C4-2B (cell line): ENCODE measurements around the gene TNNC2.
A peak's percentile ranks its signal among the peaks of the same experiment; 100 is the strongest.

Experiments
- H3K27ac ChIP-seq: fragments of 450-650 bp; 2 replicates; pipeline ENCODE4 v1.5.1; 2017
- CTCF ChIP-seq: fragments of 450-650 bp; conservative IDR thresholded peaks from 2 replicates; pipeline ENCODE4 v1.5.1; 2017; ENCODE audit warnings: mild to moderate bottlenecking
- ZFX ChIP-seq: fragments of 450-650 bp; IDR thresholded peaks from 2 replicates; pipeline ENCODE4 v1.6.1; 2017

TNNC2 gene

DNA sequence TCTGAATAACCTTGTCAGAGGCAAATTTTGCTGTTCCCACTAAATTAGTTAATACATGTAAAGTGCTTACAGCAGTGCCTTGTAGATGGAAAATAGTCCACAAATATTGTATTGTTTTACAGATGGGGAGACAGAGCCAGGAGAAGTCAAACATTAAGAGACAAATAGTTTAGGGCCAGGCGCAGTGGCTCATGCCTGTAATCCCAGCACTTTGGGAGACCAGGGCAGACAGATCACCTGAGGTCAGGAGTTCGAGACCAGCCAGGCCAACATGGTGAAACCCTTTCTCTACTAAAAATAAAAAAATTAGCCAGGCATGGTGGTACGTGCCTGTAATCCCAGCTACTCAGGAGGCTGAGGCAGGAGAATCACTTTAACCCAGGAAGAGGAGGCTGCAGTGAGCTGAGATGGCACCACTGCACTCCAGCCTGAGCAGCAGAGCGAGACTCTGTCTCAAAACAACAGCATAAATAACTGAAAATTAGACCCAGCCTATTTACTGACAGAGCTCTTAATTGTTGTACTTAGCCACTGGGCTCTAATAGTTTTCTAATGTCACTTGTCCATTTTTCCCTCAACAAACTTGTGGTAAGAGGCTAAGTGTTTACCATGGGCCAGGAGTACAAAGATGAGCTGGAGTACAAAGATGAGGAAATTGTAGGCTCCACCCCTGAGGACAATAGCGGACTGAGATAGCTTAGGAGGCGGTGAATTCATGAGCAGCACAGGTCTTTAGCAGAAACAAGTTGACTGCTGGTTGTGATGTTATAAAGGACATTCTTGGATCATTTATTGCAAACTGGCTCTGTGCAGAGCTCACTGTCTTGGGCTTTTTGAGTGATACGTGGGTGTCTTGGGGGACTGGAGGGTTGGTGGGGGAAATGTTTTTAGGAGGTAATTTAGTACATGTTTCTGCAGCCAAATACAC is 36.7 kb upstream of the TNNC2 start:
- TF ChIP-seq CTCF (no peak), ZFX (no peak)
- no peak overlapping the region for H3K27ac ChIP-seq

DNA sequence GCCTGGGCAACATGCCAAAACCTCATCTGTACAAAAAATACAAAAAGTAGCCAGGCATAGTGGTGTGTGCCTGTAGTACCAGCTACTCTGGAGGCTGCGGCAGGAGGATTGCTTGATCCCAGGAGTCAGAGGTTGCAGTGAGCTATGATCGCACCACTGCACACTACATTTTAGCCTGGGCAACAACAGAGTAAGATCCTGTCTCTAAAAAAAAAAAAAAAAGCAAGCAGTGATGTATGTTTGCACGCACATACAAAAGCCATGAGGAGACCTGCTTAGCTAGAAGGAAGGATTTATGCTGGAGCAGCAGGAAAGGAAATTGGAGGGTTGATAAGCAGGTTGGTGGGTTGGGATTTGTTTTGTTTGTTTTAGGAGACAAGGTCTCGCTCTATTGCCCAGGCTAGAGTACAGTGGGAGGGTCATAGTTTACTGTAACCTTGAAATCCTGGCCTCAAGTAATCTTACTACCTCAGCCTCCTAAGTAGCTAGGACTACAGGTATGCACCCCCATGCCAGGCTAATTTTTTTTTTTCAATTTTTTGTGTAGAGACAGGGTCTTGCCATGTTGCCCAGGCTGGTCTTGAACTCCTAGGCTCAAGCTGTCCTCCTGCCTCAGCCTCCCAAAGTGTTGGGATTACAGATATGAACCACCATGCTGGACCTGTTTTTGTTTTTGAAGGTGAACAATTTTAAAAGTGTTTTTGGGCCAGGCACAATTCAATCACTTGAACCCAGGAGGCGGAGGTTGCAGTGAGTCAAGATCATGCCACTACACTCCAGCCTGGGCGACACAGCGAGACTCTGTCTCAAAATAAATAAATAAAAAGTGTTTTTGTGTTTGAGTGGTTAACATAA is 34.3 kb upstream of the TNNC2 start:
- no peak overlapping the region for H3K27ac ChIP-seq
- TF ChIP-seq CTCF (no peak), ZFX (no peak)

- TF ChIP-seq ZFX: no peak
- no peak for TF ChIP-seq CTCF
- no peak overlapping the region for H3K27ac ChIP-seq
These were observed 33.6 kb upstream of the TNNC2 start for GRCh38 chr20:45860560-45861220.

DNA sequence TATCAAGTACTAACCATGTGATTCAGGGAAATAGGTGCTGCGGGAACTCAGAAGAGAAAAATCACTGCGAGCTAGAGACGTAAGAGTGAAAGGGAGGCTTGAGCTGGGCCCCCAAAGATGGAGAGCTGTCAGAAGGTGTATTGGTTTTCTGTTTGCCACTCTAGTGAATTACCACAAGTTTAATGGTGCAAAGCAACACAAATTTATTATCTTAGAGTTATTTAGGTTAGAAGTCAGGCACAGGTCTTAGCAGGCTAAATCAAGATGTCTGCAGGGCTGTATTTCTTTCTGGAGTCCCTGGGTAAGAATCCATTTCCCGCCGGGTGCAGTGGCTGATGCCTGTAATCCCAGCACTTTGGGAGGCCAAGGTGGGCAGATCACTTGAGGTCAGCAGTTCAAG is 32.8 kb upstream of the TNNC2 start:
- no peak overlapping the region for H3K27ac ChIP-seq
- no peak for TF ChIP-seq ZFX
- TF ChIP-seq CTCF: no peak

DNA sequence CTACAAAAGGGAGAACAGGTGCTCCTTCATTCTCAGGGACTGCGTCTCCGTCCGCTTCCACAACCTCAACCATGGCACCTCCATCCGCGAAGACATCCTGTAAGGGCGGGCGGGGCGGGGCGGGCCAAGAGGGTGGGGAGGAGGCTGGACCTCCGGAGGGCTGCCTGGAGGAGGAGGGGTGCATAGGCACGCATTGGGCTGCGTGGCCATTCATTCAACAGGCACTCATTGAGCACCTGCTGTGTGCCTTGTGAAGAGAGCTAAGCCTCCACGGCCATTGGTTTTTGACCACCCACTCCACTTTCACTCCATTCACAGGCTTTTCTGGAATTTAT is 30.7 kb upstream of the TNNC2 start:
- no peak for TF ChIP-seq CTCF
- no peak for TF ChIP-seq ZFX
- peak overlapping the region; percentile 73 for H3K27ac ChIP-seq

- TF ChIP-seq CTCF (no peak), ZFX (peak; percentile 46; the same call in 1 of the 2 replicates)
These were observed 30.2 kb upstream of the TNNC2 start, which contains the start of the genes ACOT8 and ZSWIM3 for GRCh38 chr20:45857114-45857881. TSS of gene ACOT8 (minus strand) at chr20:45857392. CDS start at chr20:45857315, 77 bp downstream. TSS of gene ZSWIM3 (plus strand) at chr20:45857614. CDS start at chr20:45857826, 212 bp downstream.

More at GRCh38 chr20:45857114-45857881, 30.2 kb upstream of the TNNC2 start, which contains the start of the genes ACOT8 and ZSWIM3:
- H3K27ac ChIP-seq: peak within 1 kb of the TSS; percentile 73
